HEK293 (cell line): ENCODE measurements around the gene VASN.
A peak's percentile ranks its signal among the peaks of the same experiment; 100 is the strongest.

Experiments
- CTCF ChIA-PET: fragments of 350-600 bp; formaldehyde crosslinking; extraction: SDS; loops from one replicate; lab custom pipeline; 2021; ENCODE audit warnings: antibody characterized with exemption; lab: Yijun Ruan, JAX
- POLR2A ChIA-PET: fragments of 300-600 bp; formaldehyde crosslinking; extraction: SDS; loops from one replicate; lab custom pipeline; 2020; ENCODE audit warnings: antibody characterized with exemption, inconsistent platforms; lab: Yijun Ruan, JAX
- H3K27ac ChIP-seq: fragments of 200-500 bp; sonication (Bioruptor generic); 2 replicates; pipeline ENCODE4 v1.5.1; 2014; ENCODE audit warnings: low read depth, low read length, control low read depth, inconsistent platforms; ENCODE audit errors: extremely low read depth
- H3K36me3 ChIP-seq, 2 experiments: fragments of 200-500 bp in 1 of 2; sonication (Bioruptor generic) in 1 of 2; 1 replicate in 1 of 2; 2 replicates in 1 of 2; pipeline ENCODE4 v1.5.1; 2014 to 2017; ENCODE audit warnings: inconsistent platforms in 2 of 2, low read length in 2 of 2; ENCODE audit not compliant: control insufficient read depth in 2 of 2, insufficient read depth in 1 of 2
- H3K4me1 ChIP-seq: fragments of 200-500 bp; sonication (Bioruptor generic); 2 replicates; pipeline ENCODE4 v1.5.1; 2014; ENCODE audit warnings: mild to moderate bottlenecking, low read length, inconsistent platforms; ENCODE audit not compliant: control insufficient read depth, insufficient read depth
- H3K4me3 ChIP-seq: 2 replicates; pipeline ENCODE4 v1.5.1; 2011; ENCODE audit warnings: low read depth, mild to moderate bottlenecking, control low read depth, low read length, moderate library complexity
- H3K9me3 ChIP-seq: fragments of 200-500 bp; sonication (Bioruptor generic); 2 replicates; pipeline ENCODE4 v1.5.1; 2014; ENCODE audit warnings: low read depth, low read length, inconsistent platforms; ENCODE audit not compliant: control insufficient read depth, insufficient read depth
- EGR2 ChIP-seq: fragments of 450-650 bp; formaldehyde crosslinking; IDR thresholded peaks from 2 replicates; pipeline ENCODE4 v1.5.1; 2016; ENCODE audit warnings: low read depth, missing biosample characterization, missing genetic modification characterization
- GLIS1 ChIP-seq: fragments of 450-650 bp; formaldehyde crosslinking; IDR thresholded peaks from 2 replicates; pipeline ENCODE4 v1.5.1; 2016; ENCODE audit warnings: missing biosample characterization, missing genetic modification characterization
- KLF16 ChIP-seq: fragments of 450-650 bp; formaldehyde crosslinking; IDR thresholded peaks from 2 replicates; pipeline ENCODE4 v1.5.1; 2017; ENCODE audit warnings: missing biosample characterization, missing genetic modification characterization
- ZBTB48 ChIP-seq: fragments of 450-650 bp; formaldehyde crosslinking; IDR thresholded peaks from 2 replicates; pipeline ENCODE4 v1.5.1; 2016; ENCODE audit warnings: missing biosample characterization, missing genetic modification characterization
- ZIC2 ChIP-seq: fragments of 450-650 bp; formaldehyde crosslinking; IDR thresholded peaks from 2 replicates; pipeline ENCODE4 v1.5.1; 2016; ENCODE audit warnings: missing biosample characterization, missing genetic modification characterization
- ZNF394 ChIP-seq: fragments of 450-650 bp; formaldehyde crosslinking; IDR thresholded peaks from 2 replicates; pipeline ENCODE4 v1.5.1; 2016; ENCODE audit warnings: missing biosample characterization, missing genetic modification characterization, mild to moderate bottlenecking, moderate library complexity, borderline replicate concordance
- ZNF544 ChIP-seq: fragments of 450-650 bp; formaldehyde crosslinking; IDR thresholded peaks from 2 replicates; pipeline ENCODE4 v1.5.0; 2017; ENCODE audit warnings: missing biosample characterization, missing genetic modification characterization
- ZNF785 ChIP-seq: fragments of 450-650 bp; formaldehyde crosslinking; IDR thresholded peaks from 2 replicates; pipeline ENCODE4 v1.5.1; 2016; ENCODE audit warnings: missing biosample characterization, missing genetic modification characterization
- TF ChIP-seq, protein P1 (sequence below): fragments of 450-650 bp; formaldehyde crosslinking; IDR thresholded peaks from 2 replicates; pipeline ENCODE4 v1.5.1; 2016; ENCODE audit warnings: missing biosample characterization, missing genetic modification characterization
- TF ChIP-seq, protein P2 (sequence below): fragments of 450-650 bp; formaldehyde crosslinking; IDR thresholded peaks from 2 replicates; pipeline ENCODE4 v1.5.1; 2016; ENCODE audit warnings: missing biosample characterization, missing genetic modification characterization
- TF ChIP-seq, protein P3 (sequence below): fragments of 450-650 bp; formaldehyde crosslinking; IDR thresholded peaks from 2 replicates; pipeline ENCODE4 v1.5.1; 2016; ENCODE audit warnings: missing biosample characterization, missing genetic modification characterization
- TF ChIP-seq, protein P4 (sequence below): fragments of 450-650 bp; formaldehyde crosslinking; IDR thresholded peaks from 2 replicates; pipeline ENCODE4 v1.5.1; 2016; ENCODE audit warnings: missing biosample characterization, missing genetic modification characterization
- TF ChIP-seq, protein P5 (sequence below): fragments of 450-650 bp; formaldehyde crosslinking; optimal IDR thresholded peaks from 2 replicates; pipeline ENCODE3; 2016; ENCODE audit warnings: missing biosample characterization, mild to moderate bottlenecking, missing genetic modification characterization
- TF ChIP-seq, protein P6 (sequence below): fragments of 450-650 bp; formaldehyde crosslinking; IDR thresholded peaks from 2 replicates; pipeline ENCODE4 v1.5.1; 2016; ENCODE audit warnings: missing biosample characterization, missing genetic modification characterization
- TF ChIP-seq, protein P7 (sequence below): fragments of 450-650 bp; formaldehyde crosslinking; IDR thresholded peaks from 2 replicates; pipeline ENCODE4 v1.5.1; 2017; ENCODE audit warnings: missing biosample characterization, missing genetic modification characterization
- TF ChIP-seq, protein P8 (sequence below): fragments of 450-650 bp; formaldehyde crosslinking; IDR thresholded peaks from 2 replicates; pipeline ENCODE4 v1.5.1; 2016; ENCODE audit warnings: missing biosample characterization, missing genetic modification characterization

VASN gene

DNA sequence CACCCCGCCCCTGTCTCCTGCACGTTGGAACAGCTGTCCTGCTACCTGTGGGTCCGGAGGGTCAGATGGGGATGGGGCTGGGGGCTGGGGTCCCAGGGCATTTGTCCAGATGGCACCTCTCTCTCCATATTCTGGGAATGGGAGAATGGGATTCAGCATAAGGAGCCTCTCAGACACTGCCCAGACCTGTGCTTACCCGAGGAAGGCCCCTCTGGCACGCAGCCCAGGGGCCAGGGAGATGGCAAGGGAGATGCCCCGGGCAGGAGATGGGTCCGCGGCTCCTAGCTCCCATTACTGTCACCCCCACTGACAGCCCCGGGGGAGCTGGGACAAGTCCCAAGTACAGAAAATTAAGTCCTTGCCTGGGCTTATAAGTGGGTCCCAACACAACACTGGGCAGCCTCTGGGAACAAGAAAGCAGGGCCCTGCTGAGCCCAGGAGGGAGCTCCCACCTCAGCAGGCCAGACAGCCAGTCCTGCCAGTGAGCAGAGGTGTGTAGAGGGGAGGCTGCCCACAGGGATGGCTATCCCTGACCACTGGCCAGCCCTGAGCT is 1.8 kb downstream of the VASN start:
- ChIA-PET POLR2A (interaction anchor here (0.6 to 1.5 kb wide), 6 partner anchors 13 to 1239 kb away, joined by 3 to 4 read pairs (median 4); partner anchors contain the start of genes CORO7, PAM16 and ZNF213), CTCF (interaction anchor here (0.6 to 3.3 kb wide), 5 partner anchors 14 to 172 kb away, joined by 3 to 32 read pairs (median 9); no protein-coding TSS in a partner anchor)
- Histone ChIP-seq H3K27ac (no peak overlapping the region; the same call in 1 of the 2 replicates), H3K36me3 (no peaks in the 10 kb centered on the region; a peak in 1 of 3 replicates), H3K4me1 (peaks cover 21% of the 10 kb centered on the region), H3K4me3 (no peak overlapping the region), H3K9me3 (no peaks in the 10 kb centered on the region)
- TF ChIP-seq, protein P1, sequence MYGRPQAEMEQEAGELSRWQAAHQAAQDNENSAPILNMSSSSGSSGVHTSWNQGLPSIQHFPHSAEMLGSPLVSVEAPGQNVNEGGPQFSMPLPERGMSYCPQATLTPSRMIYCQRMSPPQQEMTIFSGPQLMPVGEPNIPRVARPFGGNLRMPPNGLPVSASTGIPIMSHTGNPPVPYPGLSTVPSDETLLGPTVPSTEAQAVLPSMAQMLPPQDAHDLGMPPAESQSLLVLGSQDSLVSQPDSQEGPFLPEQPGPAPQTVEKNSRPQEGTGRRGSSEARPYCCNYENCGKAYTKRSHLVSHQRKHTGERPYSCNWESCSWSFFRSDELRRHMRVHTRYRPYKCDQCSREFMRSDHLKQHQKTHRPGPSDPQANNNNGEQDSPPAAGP (tag by site-specific recombination): no peak
- TF ChIP-seq, protein P2, sequence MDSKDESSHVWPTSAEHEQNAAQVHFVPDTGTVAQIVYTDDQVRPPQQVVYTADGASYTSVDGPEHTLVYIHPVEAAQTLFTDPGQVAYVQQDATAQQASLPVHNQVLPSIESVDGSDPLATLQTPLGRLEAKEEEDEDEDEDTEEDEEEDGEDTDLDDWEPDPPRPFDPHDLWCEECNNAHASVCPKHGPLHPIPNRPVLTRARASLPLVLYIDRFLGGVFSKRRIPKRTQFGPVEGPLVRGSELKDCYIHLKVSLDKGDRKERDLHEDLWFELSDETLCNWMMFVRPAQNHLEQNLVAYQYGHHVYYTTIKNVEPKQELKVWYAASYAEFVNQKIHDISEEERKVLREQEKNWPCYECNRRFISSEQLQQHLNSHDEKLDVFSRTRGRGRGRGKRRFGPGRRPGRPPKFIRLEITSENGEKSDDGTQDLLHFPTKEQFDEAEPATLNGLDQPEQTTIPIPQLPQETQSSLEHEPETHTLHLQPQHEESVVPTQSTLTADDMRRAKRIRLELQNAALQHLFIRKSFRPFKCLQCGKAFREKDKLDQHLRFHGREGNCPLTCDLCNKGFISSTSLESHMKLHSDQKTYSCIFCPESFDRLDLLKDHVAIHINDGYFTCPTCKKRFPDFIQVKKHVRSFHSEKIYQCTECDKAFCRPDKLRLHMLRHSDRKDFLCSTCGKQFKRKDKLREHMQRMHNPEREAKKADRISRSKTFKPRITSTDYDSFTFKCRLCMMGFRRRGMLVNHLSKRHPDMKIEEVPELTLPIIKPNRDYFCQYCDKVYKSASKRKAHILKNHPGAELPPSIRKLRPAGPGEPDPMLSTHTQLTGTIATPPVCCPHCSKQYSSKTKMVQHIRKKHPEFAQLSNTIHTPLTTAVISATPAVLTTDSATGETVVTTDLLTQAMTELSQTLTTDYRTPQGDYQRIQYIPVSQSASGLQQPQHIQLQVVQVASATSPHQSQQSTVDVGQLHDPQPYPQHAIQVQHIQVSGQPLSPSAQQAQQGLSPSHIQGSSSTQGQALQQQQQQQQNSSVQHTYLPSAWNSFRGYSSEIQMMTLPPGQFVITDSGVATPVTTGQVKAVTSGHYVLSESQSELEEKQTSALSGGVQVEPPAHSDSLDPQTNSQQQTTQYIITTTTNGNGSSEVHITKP (tag by site-specific recombination): no peak; the same call in 1 of the 2 replicates
- TF ChIP-seq ZIC2 (tag by site-specific recombination) (peak; percentile 84), ZNF394 (tag by site-specific recombination) (no peak), ZNF544 (no peak), GLIS1 (tag by site-specific recombination) (peak; percentile 48), ZBTB48 (tag by site-specific recombination) (peak; percentile 95)
- TF ChIP-seq, protein P3, sequence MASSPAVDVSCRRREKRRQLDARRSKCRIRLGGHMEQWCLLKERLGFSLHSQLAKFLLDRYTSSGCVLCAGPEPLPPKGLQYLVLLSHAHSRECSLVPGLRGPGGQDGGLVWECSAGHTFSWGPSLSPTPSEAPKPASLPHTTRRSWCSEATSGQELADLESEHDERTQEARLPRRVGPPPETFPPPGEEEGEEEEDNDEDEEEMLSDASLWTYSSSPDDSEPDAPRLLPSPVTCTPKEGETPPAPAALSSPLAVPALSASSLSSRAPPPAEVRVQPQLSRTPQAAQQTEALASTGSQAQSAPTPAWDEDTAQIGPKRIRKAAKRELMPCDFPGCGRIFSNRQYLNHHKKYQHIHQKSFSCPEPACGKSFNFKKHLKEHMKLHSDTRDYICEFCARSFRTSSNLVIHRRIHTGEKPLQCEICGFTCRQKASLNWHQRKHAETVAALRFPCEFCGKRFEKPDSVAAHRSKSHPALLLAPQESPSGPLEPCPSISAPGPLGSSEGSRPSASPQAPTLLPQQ (tag by site-specific recombination): peak; percentile 37; the same call in 1 of the 2 replicates
- TF ChIP-seq, protein P4, sequence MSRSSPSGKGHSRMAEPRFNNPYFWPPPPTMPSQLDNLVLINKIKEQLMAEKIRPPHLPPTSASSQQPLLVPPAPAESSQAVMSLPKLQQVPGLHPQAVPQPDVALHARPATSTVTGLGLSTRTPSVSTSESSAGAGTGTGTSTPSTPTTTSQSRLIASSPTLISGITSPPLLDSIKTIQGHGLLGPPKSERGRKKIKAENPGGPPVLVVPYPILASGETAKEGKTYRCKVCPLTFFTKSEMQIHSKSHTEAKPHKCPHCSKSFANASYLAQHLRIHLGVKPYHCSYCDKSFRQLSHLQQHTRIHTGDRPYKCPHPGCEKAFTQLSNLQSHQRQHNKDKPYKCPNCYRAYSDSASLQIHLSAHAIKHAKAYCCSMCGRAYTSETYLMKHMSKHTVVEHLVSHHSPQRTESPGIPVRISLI: no peak

DNA sequence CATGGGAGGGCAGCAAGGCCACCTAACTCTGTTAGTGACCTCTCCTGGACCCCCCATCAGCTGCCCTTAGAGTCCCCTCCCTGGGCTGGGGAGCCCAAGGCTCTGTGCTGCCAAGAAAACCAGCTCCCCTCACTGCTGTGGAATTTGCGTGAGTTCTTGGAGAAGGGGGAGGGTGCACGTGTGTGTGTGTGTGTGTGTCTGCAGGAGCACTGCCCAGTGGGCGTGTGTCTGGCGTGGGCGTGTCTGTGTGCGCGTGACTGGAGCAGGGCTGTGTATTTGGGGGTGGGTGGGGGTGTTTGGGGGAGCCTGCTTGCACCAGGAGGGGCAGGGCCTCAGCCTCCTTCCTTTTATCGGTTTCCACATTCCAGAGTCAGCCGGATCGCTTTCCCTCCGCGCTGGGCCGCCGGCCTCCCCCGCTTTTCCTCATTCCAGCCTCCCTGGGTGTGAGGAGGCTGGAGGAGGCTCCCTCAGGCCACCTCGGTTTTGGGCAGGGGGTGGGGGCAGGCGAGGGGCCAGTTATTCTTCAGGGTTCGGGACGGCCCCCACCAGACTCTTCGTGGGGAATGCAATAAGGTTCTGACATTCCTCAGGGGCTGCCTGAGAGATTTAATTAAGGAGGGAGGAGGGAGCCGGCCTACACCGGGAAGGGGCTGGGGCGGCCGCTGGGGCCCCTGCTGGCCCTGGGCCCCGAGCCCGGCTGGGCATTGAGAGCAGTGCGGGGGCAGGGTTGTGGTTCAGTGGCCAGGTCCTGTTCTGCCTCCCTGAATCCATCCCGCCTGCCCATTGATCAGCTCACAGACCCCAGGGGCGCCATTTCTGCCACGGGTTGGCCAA is 2.5 kb downstream of the VASN start:
- H3K9me3 ChIP-seq: no peaks in the 10 kb centered on the region
- H3K4me1 ChIP-seq: peaks cover 21% of the 10 kb centered on the region
- ChIA-PET POLR2A (interaction anchor here (0.6 to 1.5 kb wide), 6 partner anchors 13 to 1239 kb away, joined by 3 to 4 read pairs (median 4); partner anchors contain the start of genes CORO7, PAM16 and ZNF213), CTCF (interaction anchor here (0.8 to 3.3 kb wide), 4 partner anchors 14 to 29 kb away, joined by 4 to 32 read pairs (median 10); no protein-coding TSS in a partner anchor)
- no peaks in the 10 kb centered on the region for H3K36me3 ChIP-seq
- H3K4me3 ChIP-seq: no peak overlapping the region
- no peak overlapping the region; the same call in 1 of the 2 replicates for H3K27ac ChIP-seq
- TF ChIP-seq KLF16 (tag by site-specific recombination) (peak; percentile 60; the same call in 1 of the 2 replicates), ZNF785 (tag by site-specific recombination) (0 out of 2 replicates have a peak, but pooled peaks have one; percentile 34), EGR2 (tag by site-specific recombination) (peak; percentile 95)
- TF ChIP-seq, protein P5, sequence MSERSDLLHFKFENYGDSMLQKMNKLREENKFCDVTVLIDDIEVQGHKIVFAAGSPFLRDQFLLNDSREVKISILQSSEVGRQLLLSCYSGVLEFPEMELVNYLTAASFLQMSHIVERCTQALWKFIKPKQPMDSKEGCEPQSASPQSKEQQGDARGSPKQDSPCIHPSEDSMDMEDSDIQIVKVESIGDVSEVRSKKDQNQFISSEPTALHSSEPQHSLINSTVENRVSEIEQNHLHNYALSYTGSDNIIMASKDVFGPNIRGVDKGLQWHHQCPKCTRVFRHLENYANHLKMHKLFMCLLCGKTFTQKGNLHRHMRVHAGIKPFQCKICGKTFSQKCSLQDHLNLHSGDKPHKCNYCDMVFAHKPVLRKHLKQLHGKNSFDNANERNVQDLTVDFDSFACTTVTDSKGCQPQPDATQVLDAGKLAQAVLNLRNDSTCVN (tag by site-specific recombination): peak; percentile 17
- TF ChIP-seq, protein P6, sequence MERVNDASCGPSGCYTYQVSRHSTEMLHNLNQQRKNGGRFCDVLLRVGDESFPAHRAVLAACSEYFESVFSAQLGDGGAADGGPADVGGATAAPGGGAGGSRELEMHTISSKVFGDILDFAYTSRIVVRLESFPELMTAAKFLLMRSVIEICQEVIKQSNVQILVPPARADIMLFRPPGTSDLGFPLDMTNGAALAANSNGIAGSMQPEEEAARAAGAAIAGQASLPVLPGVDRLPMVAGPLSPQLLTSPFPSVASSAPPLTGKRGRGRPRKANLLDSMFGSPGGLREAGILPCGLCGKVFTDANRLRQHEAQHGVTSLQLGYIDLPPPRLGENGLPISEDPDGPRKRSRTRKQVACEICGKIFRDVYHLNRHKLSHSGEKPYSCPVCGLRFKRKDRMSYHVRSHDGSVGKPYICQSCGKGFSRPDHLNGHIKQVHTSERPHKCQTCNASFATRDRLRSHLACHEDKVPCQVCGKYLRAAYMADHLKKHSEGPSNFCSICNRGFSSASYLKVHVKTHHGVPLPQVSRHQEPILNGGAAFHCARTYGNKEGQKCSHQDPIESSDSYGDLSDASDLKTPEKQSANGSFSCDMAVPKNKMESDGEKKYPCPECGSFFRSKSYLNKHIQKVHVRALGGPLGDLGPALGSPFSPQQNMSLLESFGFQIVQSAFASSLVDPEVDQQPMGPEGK (tag by site-specific recombination): peak; percentile 61; the same call in 1 of the 2 replicates
- TF ChIP-seq, protein P7, sequence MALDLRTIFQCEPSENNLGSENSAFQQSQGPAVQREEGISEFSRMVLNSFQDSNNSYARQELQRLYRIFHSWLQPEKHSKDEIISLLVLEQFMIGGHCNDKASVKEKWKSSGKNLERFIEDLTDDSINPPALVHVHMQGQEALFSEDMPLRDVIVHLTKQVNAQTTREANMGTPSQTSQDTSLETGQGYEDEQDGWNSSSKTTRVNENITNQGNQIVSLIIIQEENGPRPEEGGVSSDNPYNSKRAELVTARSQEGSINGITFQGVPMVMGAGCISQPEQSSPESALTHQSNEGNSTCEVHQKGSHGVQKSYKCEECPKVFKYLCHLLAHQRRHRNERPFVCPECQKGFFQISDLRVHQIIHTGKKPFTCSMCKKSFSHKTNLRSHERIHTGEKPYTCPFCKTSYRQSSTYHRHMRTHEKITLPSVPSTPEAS (tag by site-specific recombination): peak; percentile 76
- TF ChIP-seq, protein P8, sequence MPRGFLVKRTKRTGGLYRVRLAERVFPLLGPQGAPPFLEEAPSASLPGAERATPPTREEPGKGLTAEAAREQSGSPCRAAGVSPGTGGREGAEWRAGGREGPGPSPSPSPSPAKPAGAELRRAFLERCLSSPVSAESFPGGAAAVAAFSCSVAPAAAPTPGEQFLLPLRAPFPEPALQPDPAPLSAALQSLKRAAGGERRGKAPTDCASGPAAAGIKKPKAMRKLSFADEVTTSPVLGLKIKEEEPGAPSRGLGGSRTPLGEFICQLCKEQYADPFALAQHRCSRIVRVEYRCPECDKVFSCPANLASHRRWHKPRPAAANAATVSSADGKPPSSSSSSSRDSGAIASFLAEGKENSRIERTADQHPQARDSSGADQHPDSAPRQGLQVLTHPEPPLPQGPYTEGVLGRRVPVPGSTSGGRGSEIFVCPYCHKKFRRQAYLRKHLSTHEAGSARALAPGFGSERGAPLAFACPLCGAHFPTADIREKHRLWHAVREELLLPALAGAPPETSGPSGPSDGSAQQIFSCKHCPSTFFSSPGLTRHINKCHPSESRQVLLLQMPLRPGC (tag by site-specific recombination): peak; percentile 26; the same call in 1 of the 2 replicates
